NCI-H446 treated with DMSO at 0.1 percent for 48 hours (cell line): ENCODE data around the gene MDC1.
A peak's percentile ranks its signal among the peaks of the same experiment; 100 is the strongest.
"Not testable (repeated sequence)": the region's sequence is repeated elsewhere in the genome, so short reads cannot be mapped to it uniquely, and the experiment has no call there.

Experiments
- DNase-seq: peaks from one replicate; lab custom pipeline; 2025; lab: John Stamatoyannopoulos, UW

Gene MDC1

DNA sequence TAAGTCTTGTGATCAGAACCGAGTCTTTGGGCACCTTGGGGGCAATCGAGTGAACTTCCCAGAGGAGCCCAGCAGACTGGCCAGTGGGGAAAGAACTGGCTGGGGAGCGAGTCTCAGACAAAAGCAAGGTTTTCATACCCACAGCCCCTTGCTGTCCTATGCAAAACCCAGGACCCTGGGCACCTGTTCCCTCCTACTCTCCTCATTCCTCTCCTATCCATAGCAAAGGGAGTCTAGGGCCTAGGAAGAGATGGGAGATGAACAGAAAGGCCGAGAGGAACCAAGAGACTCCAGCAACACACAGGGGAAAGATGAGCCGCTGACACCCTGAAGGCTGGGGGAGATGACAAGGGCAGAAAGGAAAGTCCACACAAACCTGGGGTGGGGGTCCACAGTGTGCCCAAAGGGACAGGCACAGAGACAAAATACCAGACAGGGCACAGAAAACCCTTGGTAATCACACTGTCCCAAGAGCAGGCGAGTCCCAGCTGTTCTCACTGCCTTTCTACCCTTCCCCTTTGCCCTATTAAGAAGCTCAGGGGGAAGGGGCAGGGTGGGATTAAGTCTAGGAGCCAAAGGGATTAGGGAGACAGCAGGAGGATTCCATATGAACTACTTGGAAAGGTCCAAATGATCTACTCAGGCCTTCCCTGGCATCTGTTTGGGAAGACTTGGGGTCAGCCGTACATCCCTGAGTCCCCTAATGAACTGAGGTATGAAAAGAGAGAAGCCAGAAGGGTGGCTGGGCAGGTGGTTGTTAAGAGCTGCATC lies 37.1 kb downstream of the MDC1 start:
- DNase-seq: no peak

DNA sequence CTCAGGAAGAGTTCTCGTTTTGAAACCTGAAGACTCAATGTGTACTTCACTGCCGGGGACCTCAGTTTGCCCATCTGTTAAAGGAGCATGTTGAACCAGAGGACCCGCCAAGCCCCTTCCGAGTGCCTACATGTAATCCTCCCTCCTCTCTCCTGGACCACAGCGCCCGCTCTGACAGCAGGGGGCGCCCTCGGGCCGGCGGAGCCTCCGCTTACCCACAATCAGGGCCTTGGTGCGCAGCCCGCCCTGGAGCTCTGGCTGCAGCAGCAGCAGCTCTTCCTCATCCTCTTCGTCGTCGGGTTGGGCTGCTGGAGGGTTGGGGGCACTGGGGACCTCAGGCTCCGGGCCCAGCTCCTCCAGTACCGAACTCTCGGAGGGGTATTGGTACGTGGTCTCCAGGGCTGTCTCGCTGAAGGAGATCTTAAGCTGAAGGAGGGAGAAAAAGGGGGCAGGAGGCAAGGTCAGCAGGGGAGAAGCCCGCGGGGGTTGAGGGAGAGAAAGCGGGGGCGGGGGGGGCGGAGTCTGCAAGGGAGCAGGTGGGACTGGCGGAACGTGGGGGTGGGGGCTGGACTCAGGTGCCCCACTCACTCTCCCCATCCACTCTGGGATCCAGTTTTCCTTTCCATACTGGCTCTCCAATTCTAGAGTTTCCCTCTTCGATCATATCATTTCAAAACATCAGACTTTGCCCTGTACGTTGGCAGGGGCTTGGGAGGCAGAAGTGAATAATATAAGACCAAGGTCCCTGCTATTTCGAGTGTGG lies 37.9 kb downstream of the MDC1 start:
- no peak for DNase-seq

- DNase-seq: no peak
These were observed 40.3 kb downstream of the MDC1 start for GRCh38 chr6:30676660-30677285.

DNA sequence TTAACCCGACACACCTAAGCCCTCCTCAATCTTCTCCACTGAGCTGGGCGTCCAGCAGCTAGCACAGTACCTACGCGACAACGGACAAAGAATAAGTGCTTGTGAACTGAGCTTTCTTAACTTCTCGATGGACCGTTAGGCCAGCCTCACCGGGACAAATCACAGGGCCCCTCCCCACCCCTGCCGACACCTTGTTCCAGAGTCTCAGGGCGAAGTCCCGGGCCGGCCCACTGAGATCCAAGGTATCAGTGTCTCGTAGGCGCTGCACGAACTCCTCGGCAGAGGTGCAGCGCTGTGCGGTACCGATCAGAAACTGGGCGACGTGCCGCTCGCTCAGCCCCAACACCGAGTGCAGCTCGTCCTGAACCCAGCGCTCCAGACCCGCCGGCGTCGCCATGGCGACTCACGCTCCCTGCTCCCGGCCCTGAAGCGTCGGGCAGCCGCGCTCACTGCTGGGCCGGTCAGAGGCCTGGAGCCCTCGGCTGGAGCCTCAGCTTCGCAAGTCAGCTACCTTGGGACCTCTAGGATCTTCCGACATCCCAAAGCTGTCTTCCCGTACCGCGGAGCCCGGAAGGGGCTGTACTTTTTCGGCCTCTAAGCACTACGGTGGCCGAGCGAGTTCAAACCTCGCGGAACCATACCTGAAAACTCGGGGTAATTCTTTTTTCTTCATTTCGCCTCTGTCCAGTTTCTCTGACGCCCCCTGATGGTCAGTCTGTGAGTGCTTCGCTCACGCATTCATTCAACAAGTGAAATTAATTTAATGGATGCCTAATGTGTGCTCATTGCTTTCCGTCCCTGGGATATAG lies 44.4 kb downstream of the MDC1 start, which contains the start of gene DHX16:
DHX16 (minus strand) TSS at position 562 of the 809 bp plus-strand sequence; CDS start at position 397, 165 bp downstream.
- DNase-seq: peak; percentile 91

DNA sequence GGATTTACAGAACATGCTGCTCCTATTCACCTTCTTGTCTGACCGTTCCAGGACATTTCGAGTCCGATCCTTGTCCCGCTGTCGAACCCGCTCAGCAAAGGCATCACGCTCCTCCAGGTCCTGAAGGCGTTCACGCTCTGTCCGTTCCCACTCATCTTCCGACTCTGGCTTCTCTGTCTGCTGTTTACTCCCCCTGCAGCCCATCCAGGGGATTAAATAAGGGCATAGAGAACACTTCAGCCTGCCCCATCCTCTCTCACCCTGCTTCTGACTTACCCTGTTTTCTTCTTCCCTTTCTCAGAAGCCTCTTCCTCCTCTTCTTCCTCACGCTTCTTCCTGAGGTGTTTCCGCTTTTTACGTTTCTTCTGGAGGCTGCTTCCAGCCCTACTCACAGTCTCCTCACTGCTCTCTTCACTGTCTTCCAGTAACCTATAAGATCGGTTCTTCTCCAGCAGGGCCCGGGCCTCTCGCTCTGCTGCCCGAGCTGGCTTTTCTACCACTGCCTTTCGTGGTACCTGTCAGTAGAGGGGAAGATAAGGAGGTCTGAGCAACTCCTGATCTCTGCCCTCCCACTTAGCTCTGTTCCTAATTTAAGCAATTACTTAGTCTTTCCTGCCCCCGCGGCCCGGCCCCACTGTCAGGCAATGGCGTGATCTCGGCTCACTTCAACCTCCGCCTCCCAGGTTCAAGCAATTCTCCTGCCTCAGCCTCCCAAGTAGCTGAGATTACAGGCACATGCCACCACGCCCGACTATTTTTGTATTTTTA lies 46.1 kb downstream of the MDC1 start:
- DNase-seq: no peak

DNA sequence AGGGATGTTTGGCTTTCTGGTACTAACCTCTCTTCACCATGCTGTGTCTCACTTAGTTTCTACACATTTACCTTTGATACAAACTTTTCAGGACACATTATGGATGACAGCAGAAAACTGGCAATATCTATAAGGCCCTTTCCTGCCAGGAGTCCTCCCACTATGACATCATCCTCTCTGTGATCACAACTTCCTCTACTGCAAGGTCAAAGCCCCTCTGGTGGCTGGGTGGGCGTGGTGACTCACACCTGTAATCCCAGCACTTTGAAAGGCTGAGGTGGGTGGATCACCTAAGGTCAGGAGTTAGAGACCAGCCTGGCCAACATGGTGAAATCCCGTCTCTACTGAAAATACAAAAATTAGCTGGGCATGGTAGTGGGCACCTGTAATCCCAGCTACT lies 50.8 kb downstream of the MDC1 start:
- not testable (repeated sequence) for DNase-seq

DNA sequence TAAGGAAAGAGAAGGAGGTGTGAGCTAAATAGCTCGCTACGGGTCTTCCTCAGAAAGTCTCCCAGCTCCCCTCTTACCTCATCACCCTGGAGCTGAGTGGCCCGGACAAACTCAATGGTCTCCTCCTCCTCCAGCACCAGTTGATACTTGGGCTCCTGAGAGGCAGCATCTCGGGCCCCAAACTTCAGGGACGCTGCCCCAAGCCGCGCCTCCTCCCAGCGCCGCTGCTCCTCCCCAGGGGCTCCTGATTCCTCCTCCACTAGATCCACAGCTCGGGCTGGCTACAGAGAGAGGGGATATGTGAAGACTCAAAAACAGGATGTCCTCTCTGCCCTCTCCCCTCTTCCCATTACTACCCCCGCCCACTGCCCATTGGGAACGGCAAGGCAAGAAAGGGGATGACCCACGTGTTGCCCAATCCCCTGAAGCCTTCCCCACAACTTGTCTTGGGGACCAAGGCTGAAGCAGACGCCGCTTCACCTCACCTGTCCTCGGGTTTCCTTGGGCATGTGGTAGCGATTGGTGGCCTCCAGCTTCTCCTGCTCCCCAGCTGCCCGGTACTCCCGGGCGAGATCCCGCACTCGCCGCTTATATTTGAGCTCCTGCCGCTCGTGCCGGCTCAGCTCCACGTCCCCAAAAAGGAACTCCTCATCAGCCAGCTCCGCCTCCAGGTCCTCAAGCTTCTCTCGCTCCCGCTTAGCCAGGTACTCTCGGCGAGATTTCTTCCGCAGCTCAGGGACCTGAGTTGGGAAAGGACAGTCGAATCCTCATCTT lies 51.9 kb downstream of the MDC1 start:
- no peak for DNase-seq

DNA sequence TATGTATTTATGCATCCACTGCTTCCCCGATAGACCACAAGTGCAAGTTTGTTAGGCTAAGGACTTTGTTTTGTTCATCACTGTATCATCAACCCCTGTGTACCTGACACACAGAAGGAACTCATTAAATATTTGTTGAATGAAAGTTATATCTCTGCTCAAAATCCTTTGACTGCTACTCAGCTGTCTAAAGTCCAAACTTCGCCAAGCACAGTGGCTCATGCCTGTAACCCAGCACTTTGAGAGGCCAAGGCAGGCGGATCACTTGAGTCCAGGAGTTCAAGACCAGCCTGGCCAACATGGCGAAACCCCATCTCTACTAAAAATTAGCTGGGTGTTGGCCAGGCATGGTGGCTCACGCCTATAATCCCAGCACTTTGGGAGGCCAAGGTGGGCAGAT lies 59.2 kb downstream of the MDC1 start:
- DNase-seq: not testable (repeated sequence)

GRCh38 chr6:30657454-30657853 lies 59.6 kb downstream of the MDC1 start:
- no peak for DNase-seq

- no peak for DNase-seq
These were observed 60.6 kb downstream of the MDC1 start for GRCh38 chr6:30656513-30656912.

DNA sequence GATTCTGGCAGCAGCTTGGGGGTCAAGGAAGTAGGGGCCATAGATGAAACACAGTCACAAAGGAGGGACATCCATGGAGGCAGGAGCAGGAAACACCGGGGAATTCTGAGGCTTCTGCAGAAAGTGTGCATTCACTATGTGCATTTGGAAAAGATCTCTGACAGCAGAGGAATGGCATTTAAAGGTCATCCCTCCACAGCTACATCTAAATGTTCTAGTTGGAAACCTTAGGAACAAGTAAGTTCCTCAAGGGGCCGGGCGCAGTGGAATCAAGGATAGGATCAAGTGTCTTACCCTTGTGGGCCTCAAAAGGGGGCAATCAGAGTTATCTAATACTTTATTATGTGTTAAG lies 61.4 kb downstream of the MDC1 start:
- DNase-seq: no peak

DNA sequence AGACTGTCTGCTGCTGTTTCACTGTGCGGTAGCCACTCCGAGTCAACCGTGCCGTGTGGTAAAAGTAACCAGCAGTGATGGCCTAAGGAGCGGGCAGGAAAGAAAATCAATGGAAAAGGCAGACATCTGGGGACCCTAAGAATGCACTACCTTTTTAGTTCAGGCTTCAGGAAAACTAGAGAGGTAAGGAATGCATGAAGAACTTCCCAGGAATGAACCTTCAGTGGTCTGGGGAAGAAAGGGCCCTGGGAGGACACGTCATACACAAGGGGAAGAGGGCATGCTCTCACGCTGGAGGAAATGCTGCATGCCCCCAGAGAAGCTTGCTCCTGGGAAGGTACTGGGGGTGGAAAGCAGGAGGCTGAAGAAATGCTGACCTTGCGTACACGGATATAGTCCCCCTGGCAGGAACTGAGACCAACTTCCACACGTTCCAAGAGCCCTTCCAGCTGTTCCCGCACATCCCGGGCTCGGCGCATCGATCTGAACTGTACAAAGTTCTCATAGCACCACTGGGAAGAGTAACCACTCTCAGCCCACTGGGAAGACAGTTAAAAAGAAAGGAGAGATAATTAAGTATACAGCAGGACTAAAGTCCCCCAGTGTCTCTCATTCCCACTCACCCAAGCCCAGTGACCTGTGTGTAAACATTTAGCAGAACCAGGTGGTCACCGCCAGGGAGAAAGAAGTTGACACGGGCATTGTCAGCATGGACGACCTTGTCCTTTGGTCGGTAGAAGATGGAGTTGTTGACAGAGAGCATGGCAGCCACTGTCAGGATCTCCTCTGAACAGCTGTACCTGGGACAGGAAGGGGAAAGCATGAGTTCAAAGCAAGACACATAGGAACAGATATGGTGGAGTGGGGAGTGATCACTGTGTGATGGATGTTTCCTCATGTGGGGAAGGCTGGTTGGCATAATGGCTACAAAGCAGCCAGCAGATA lies 62.0 kb downstream of the MDC1 start:
- DNase-seq: no peak

- DNase-seq: no peak
These were observed 65.9 kb downstream of the MDC1 start for GRCh38 chr6:30651143-30651542.
